Astrocyte (in vitro differentiated cells and primary cell): ENCODE measurements around the gene RPS6KA2. TPM values are rescaled to one million over a fixed set of nuclear protein-coding genes. Genes with fewer than 3 reads are reported as not detected.

Experiments
- DNase-seq: peaks from one replicate; pipeline ENCODE4 v3.0.0-alpha.2; 2010; ENCODE audit warnings: low read depth
- FAIRE-seq: peaks from 2 replicates; lab custom pipeline; 2011; peaks lifted over from hg19 to GRCh38; lab: Jason Lieb, UNC
- H2AFZ ChIP-seq: 2 replicates; pipeline ENCODE4 v1.6.0; 2012; ENCODE audit warnings: low read depth, low read length, inconsistent platforms
- H3K27ac ChIP-seq: 2 replicates; pipeline ENCODE4 v1.5.1; 2011; ENCODE audit warnings: low read depth, low read length, inconsistent platforms
- H3K27me3 ChIP-seq: 2 replicates; pipeline ENCODE4 v1.6.0; 2011; ENCODE audit warnings: low read length, inconsistent platforms; ENCODE audit not compliant: insufficient read depth
- H3K36me3 ChIP-seq: 2 replicates; pipeline ENCODE4 v1.5.1; 2011; ENCODE audit warnings: low read length, inconsistent platforms; ENCODE audit not compliant: insufficient read depth
- H3K4me1 ChIP-seq: 2 replicates; pipeline ENCODE4 v1.5.1; 2011; ENCODE audit warnings: low read length, inconsistent platforms; ENCODE audit not compliant: insufficient read depth
- H3K4me2 ChIP-seq: 2 replicates; pipeline ENCODE4 v1.6.0; 2012; ENCODE audit warnings: low read length, inconsistent platforms
- H3K4me3 ChIP-seq: 2 replicates; pipeline ENCODE4 v1.5.1; 2011; ENCODE audit warnings: low read depth, mild to moderate bottlenecking, low read length, inconsistent platforms; ENCODE audit not compliant: insufficient read depth
- H3K79me2 ChIP-seq: 2 replicates; pipeline ENCODE4 v1.6.0; 2012; ENCODE audit warnings: mild to moderate bottlenecking, low read length, inconsistent platforms; ENCODE audit not compliant: insufficient read depth
- H3K9ac ChIP-seq: 2 replicates; pipeline ENCODE4 v1.6.0; 2012; ENCODE audit warnings: mild to moderate bottlenecking, low read length, inconsistent platforms
- H3K9me3 ChIP-seq: 2 replicates; pipeline ENCODE4 v1.5.1; 2012; ENCODE audit warnings: low read depth, mild to moderate bottlenecking, low read length, inconsistent platforms; ENCODE audit not compliant: insufficient read depth
- H4K20me1 ChIP-seq: 2 replicates; pipeline ENCODE4 v1.6.0; 2012; ENCODE audit warnings: low read length, inconsistent platforms; ENCODE audit not compliant: insufficient read depth
- H3K27ac Mint-ChIP-seq: one replicate; pipeline ENCODE4 v1.8.0; 2021; ENCODE audit warnings: mild to moderate bottlenecking, mixed read lengths; ENCODE audit not compliant: unreplicated experiment
- H3K27me3 Mint-ChIP-seq: one replicate; pipeline ENCODE4 v1.8.0; 2021; ENCODE audit warnings: low read depth, mixed read lengths; ENCODE audit not compliant: unreplicated experiment
- H3K36me3 Mint-ChIP-seq: one replicate; pipeline ENCODE4 v1.8.0; 2021; ENCODE audit warnings: low read depth, mixed read lengths; ENCODE audit not compliant: unreplicated experiment
- H3K4me1 Mint-ChIP-seq: one replicate; pipeline ENCODE4 v1.8.0; 2021; ENCODE audit warnings: low read depth, mixed read lengths; ENCODE audit not compliant: unreplicated experiment
- H3K4me3 Mint-ChIP-seq: one replicate; pipeline ENCODE4 v1.8.0; 2021; ENCODE audit warnings: mild to moderate bottlenecking, moderate library complexity, mixed read lengths; ENCODE audit not compliant: unreplicated experiment
- H3K9me3 Mint-ChIP-seq: one replicate; pipeline ENCODE4 v1.8.0; 2021; ENCODE audit warnings: mild to moderate bottlenecking, mixed read lengths; ENCODE audit not compliant: unreplicated experiment
- CTCF ChIP-seq: IDR thresholded peaks from 2 replicates; pipeline ENCODE4 v1.5.1; 2011; ENCODE audit warnings: low read depth, mild to moderate bottlenecking, inconsistent platforms, low read length, moderate library complexity; ENCODE audit not compliant: insufficient read depth
- EZH2 ChIP-seq: IDR thresholded peaks from 2 replicates; pipeline ENCODE4 v1.6.1; 2012; ENCODE audit warnings: mild to moderate bottlenecking, low read length, inconsistent platforms; ENCODE audit not compliant: insufficient read depth
- total RNA-seq: library from RNA; stranded (reverse); gene quantifications from 2 replicates; pipeline ENCODE4 v1.2.1, GENCODE V29; 2021

Gene RPS6KA2
- total RNA-seq, 1 donor from 2014 or later = 33.5 TPM

DNA sequence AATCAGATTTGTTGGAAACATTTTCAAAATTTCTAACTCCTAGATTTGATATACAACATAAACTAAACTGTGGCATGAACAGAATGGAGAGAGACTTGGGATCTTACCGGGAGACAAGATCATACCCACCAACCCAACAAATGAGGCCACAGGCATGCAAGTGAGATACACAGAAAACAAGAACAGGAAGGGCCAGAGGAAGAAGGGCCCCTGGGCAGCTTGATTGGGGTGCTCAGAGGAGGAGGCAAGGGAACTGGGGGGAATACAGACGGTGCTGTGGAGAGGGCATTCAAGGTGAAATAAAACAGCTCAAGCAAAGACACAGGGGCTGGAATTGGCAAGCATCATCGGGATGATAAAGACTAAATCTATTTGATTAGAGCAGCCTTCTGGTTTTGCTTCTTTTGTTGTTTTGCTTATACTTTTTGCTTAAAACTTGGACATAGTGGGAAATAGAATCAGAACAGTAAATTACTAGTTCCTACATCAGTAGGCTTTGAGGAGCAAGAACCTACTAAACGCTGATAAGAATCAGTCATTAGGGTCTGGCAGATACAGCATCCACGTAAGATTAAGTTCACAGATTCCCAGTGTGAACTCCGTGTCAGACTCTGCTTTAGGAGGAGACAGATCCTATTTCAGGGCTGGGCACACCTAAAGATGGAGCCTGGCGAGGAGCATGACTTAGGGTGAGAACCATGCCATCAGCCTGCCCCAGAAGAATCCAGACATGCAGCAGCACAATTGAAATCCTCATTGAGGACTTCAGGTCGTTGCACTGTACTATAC, 37.1 kb downstream of the RPS6KA2 start:
- peak overlapping the region; percentile 74 for H3K27ac Mint-ChIP-seq
- H3K27me3 ChIP-seq = no peaks in the 10 kb centered on the region
- TF ChIP-seq CTCF (no peak), EZH2 (no peak)
- peak overlapping the region; percentile 63 for H3K4me2 ChIP-seq
- peak overlapping the region; percentile 21 for H3K9ac ChIP-seq
- no peak overlapping the region for H3K4me3 ChIP-seq
- no peak for FAIRE-seq
- H3K4me1 Mint-ChIP-seq = peaks cover 55% of the 10 kb centered on the region
- DNase-seq = no peak
- H3K4me3 Mint-ChIP-seq = peak overlapping the region; percentile 0
- H3K36me3 ChIP-seq = no peaks in the 10 kb centered on the region
- H2AFZ ChIP-seq = no peak overlapping the region
- no peaks in the 10 kb centered on the region for H3K9me3 Mint-ChIP-seq
- no peaks in the 10 kb centered on the region for H4K20me1 ChIP-seq
- no peaks in the 10 kb centered on the region for H3K27me3 Mint-ChIP-seq
- peaks cover 41% of the 10 kb centered on the region for H3K4me1 ChIP-seq
- H3K9me3 ChIP-seq = no peaks in the 10 kb centered on the region
- H3K27ac ChIP-seq = peak overlapping the region; percentile 50
- H3K36me3 Mint-ChIP-seq = peaks cover 2% of the 10 kb centered on the region
- peaks cover 56% of the 10 kb centered on the region for H3K79me2 ChIP-seq

- H3K27ac ChIP-seq = peak overlapping the region; percentile 50
- no peaks in the 10 kb centered on the region for H3K9me3 ChIP-seq
- Mint-ChIP-seq H3K9me3 (no peaks in the 10 kb centered on the region), H3K27ac (peak overlapping the region; percentile 74), H3K36me3 (peaks cover 2% of the 10 kb centered on the region), H3K4me3 (no peak overlapping the region), H3K27me3 (no peaks in the 10 kb centered on the region), H3K4me1 (peaks cover 59% of the 10 kb centered on the region)
- H3K4me1 ChIP-seq = peaks cover 36% of the 10 kb centered on the region
- H3K4me2 ChIP-seq = peak overlapping the region; percentile 63
- TF ChIP-seq CTCF (no peak), EZH2 (no peak)
- peak overlapping the region; percentile 21 for H3K9ac ChIP-seq
- no peak overlapping the region for H3K4me3 ChIP-seq
- no peak overlapping the region for H2AFZ ChIP-seq
- H3K79me2 ChIP-seq = peaks cover 60% of the 10 kb centered on the region
- H4K20me1 ChIP-seq = no peaks in the 10 kb centered on the region
- H3K27me3 ChIP-seq = no peaks in the 10 kb centered on the region
- FAIRE-seq (no peak), DNase-seq (no peak)
- H3K36me3 ChIP-seq = no peaks in the 10 kb centered on the region
Measured at GRCh38 chr6:166589337-166589731, 37.7 kb downstream of the RPS6KA2 start.
